Endodermal cell (in vitro differentiated cells): ENCODE measurements around the gene SEMA6D. TPM values are rescaled to one million over a fixed set of nuclear protein-coding genes. Genes with fewer than 3 reads are reported as not detected.
"Not testable (repeated sequence)": the region's sequence is repeated elsewhere in the genome, so short reads cannot be mapped to it uniquely, and the experiment has no call there.

Experiments
- DNase-seq: peaks from one replicate; pipeline ENCODE4 v3.0.0-alpha.2; 2017
- H3K27ac ChIP-seq: 2 replicates; pipeline ENCODE4 v1.5.1; 2013; ENCODE audit warnings: mild to moderate bottlenecking, low read depth, low read length, moderate library complexity
- H3K27me3 ChIP-seq: 2 replicates; pipeline ENCODE4 v1.6.1; 2013; ENCODE audit warnings: mild to moderate bottlenecking, low read length, moderate library complexity; ENCODE audit not compliant: insufficient read depth, control insufficient read depth, poor library complexity, severe bottlenecking
- H3K36me3 ChIP-seq: 2 replicates; pipeline ENCODE4 v1.7.0; 2013; ENCODE audit warnings: mild to moderate bottlenecking, low read length, moderate library complexity; ENCODE audit not compliant: control insufficient read depth, insufficient read depth
- H3K4me1 ChIP-seq: one replicate; pipeline ENCODE4 v1.7.0; 2013; ENCODE audit warnings: low read length; ENCODE audit not compliant: control insufficient read depth, insufficient read depth
- H3K4me3 ChIP-seq: 2 replicates; pipeline ENCODE4 v1.5.1; 2013; ENCODE audit warnings: mild to moderate bottlenecking, low read length, moderate library complexity
- H3K9ac ChIP-seq: 2 replicates; pipeline ENCODE4 v1.6.1; 2013; ENCODE audit warnings: mild to moderate bottlenecking, low read length, moderate library complexity; ENCODE audit not compliant: poor library complexity, severe bottlenecking; ENCODE audit errors: extremely low read depth
- H3K9me3 ChIP-seq: 2 replicates; pipeline ENCODE4 v1.6.1; 2013; ENCODE audit warnings: mild to moderate bottlenecking, low read length, moderate library complexity; ENCODE audit not compliant: control insufficient read depth
- H3K27ac Mint-ChIP-seq: 2 replicates; pipeline ENCODE4 v1.8.0; 2020; ENCODE audit warnings: mixed read lengths
- H3K27me3 Mint-ChIP-seq: 2 replicates; pipeline ENCODE4 v1.8.0; 2021; ENCODE audit warnings: mild to moderate bottlenecking, mixed read lengths; ENCODE audit not compliant: insufficient read depth
- H3K36me3 Mint-ChIP-seq: 2 replicates; pipeline ENCODE4 v1.8.0; 2020; ENCODE audit warnings: low read depth, mixed read lengths
- H3K4me1 Mint-ChIP-seq: 2 replicates; pipeline ENCODE4 v1.8.0; 2020; ENCODE audit warnings: mixed read lengths
- H3K4me3 Mint-ChIP-seq: 2 replicates; pipeline ENCODE4 v1.8.0; 2020; ENCODE audit warnings: mild to moderate bottlenecking, moderate library complexity, mixed read lengths
- H3K9me3 Mint-ChIP-seq: 2 replicates; pipeline ENCODE4 v1.8.0; 2020; ENCODE audit warnings: mild to moderate bottlenecking, mixed read lengths
- CTCF ChIP-seq: fragments of 200-600 bp; sonication (generic); conservative IDR thresholded peaks from 2 replicates; pipeline ENCODE4 v1.5.0; 2021; ENCODE audit warnings: antibody characterized with exemption, mild to moderate bottlenecking
- WGBS, 2 experiments: methylation state at CpG; one replicate each; pipeline versions ENCODE4 v1.1.5 to v1.1.7; 2013; ENCODE audit warnings: missing lambda C conversion rate in 2 of 2, mixed read lengths in 1 of 2; ENCODE audit not compliant: insufficient coverage in 1 of 2, insufficient read length in 1 of 2; 5-methylcytosine and 5-hydroxymethylcytosine counted together
- total RNA-seq, 2 donors: library from RNA; stranded (reverse); fragmentation: NEBNext Ultra II Directional in 1 of 2; extraction: Animal tissue kit (Norgen Biotek cat#: 25700) in 1 of 2; gene quantifications; 2 replicates in 1 of 2; 3 replicates in 1 of 2; pipeline ENCODE4 v1.2.1, GENCODE V29; 2021

SEMA6D gene
- total RNA-seq, 2 donors from 2014 or later: 23.6 to 48.7 TPM

- Histone ChIP-seq H3K4me1 (peaks cover 10% of the 10 kb centered on the region), H3K27ac (no peak overlapping the region), H3K36me3 (peaks cover 15% of the 10 kb centered on the region), H3K27me3 (no peaks in the 10 kb centered on the region), H3K9me3 (no peaks in the 10 kb centered on the region), H3K9ac (no peak overlapping the region), H3K4me3 (no peak overlapping the region)
- 93 to 100% methylated on average over 1 to 2 of the region's 2 CpGs for WGBS, 2 experiments
- DNase-seq: no peak
- TF ChIP-seq CTCF: no peak
- Mint-ChIP-seq H3K27ac (no peak overlapping the region), H3K4me3 (no peak overlapping the region), H3K4me1 (peaks cover 65% of the 10 kb centered on the region), H3K9me3 (no peaks in the 10 kb centered on the region), H3K27me3 (no peaks in the 10 kb centered on the region), H3K36me3 (peaks cover 6% of the 10 kb centered on the region)
Observed at GRCh38 chr15:47737477-47737876, 20.2 kb downstream of the SEMA6D start.

DNA sequence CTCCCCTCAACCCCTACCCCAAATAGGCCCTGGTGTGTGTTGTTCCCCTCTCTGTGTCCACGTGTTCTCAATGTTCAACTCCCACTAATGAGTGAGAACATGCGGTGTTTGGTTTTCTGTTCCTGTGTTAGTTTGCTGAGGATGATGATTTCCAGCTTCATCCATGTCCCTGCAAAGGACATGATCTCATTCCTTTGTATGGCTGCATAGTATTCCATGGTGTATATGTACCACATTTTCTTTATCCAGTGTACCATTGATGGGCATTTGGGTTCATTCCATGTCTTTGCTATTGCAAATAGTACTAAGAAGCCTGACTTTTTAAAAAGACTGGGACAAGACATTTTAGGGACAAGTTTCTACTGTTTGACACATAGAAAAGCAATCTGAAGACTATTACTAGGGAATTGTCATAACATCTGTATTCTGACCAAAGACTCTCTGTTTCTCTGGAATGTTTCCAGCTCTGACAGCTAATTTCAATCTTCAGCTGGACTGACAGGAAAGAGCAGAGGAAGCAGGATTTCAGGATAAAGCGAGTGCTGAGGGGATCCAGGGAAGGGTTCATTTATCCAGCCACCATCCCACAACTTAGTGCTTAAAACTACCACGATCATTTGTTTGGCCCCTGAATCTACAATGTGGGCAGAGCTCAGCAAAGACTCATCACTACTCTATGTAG is 21.0 kb downstream of the SEMA6D start:
- H3K4me3 Mint-ChIP-seq, H3K27me3 Mint-ChIP-seq, H3K36me3 Mint-ChIP-seq, DNase-seq, H3K9me3 ChIP-seq, H3K27ac ChIP-seq, H3K9ac ChIP-seq, H3K4me3 ChIP-seq, H3K9me3 Mint-ChIP-seq, H3K27me3 ChIP-seq: not testable (repeated sequence)
- peaks cover 15% of the 10 kb centered on the region for H3K36me3 ChIP-seq
- peaks cover 65% of the 10 kb centered on the region for H3K4me1 Mint-ChIP-seq
- peaks cover 17% of the 10 kb centered on the region for H3K4me1 ChIP-seq
- 96 to 98% methylated on average over 4 of the region's 4 CpGs for WGBS, 2 experiments
- peak overlapping the region; percentile 84 for H3K27ac Mint-ChIP-seq

- H3K4me1 ChIP-seq: peaks cover 25% of the 10 kb centered on the region
Observed at GRCh38 chr15:47741082-47741481, 23.8 kb downstream of the SEMA6D start.

More at GRCh38 chr15:47741082-47741481, 23.8 kb downstream of the SEMA6D start:
- Mint-ChIP-seq H3K27ac (no peak overlapping the region), H3K27me3 (no peaks in the 10 kb centered on the region), H3K36me3 (peaks cover 8% of the 10 kb centered on the region), H3K4me3 (no peak overlapping the region), H3K4me1 (peaks cover 70% of the 10 kb centered on the region), H3K9me3 (no peaks in the 10 kb centered on the region)
- H3K9ac ChIP-seq: no peak overlapping the region
- DNase-seq: no peak
- no peaks in the 10 kb centered on the region for H3K27me3 ChIP-seq
- H3K9me3 ChIP-seq: no peaks in the 10 kb centered on the region
- peaks cover 7% of the 10 kb centered on the region for H3K36me3 ChIP-seq
- no peak overlapping the region for H3K27ac ChIP-seq
- TF ChIP-seq CTCF: no peak
- 76 to 79% methylated on average over 4 of the region's 4 CpGs for WGBS, 2 experiments
- H3K4me3 ChIP-seq: no peak overlapping the region
